WTC11 (cell line): ENCODE data around the gene NTRK1. TPM values are rescaled to one million over a fixed set of nuclear protein-coding genes. Genes with fewer than 3 reads are reported as not detected.
A peak's percentile ranks its signal among the peaks of the same experiment; 100 is the strongest.

Experiments used
- ATAC-seq: fragments of 200-7000 bp; cut with Tn5 transposase; 2 replicates; pipeline ENCODE4 v1.10.0; 2021; ENCODE audit warnings: mild to moderate bottlenecking, moderate library complexity
- CTCF ChIA-PET: fragments of 300-600 bp; sonication (Branson Sonifier 250); formaldehyde crosslinking; loops from one replicate; lab custom pipeline; 2021; ENCODE audit warnings: antibody characterized with exemption; lab: Charles Lee
- POLR2A ChIA-PET: fragments of 350-600 bp; sonication (Branson Sonifier 250); formaldehyde crosslinking; loops from one replicate; lab custom pipeline; 2021; ENCODE audit warnings: antibody characterized with exemption; lab: Charles Lee
- DNase-seq: peaks from one replicate; pipeline ENCODE4 v3.0.0; 2021; ENCODE audit warnings: low spot score
- H3K27ac Mint-ChIP-seq: 2 replicates; pipeline ENCODE4 v1.8.0; 2021; ENCODE audit warnings: mixed read lengths
- H3K27me3 Mint-ChIP-seq: 2 replicates; pipeline ENCODE4 v1.8.0; 2021; ENCODE audit warnings: low read depth, mild to moderate bottlenecking, moderate library complexity, mixed read lengths
- H3K36me3 Mint-ChIP-seq: 2 replicates; pipeline ENCODE4 v1.8.0; 2021; ENCODE audit warnings: mixed read lengths
- H3K4me1 Mint-ChIP-seq: 2 replicates; pipeline ENCODE4 v1.8.0; 2022; ENCODE audit warnings: mixed read lengths
- H3K4me3 Mint-ChIP-seq: 2 replicates; pipeline ENCODE4 v1.8.0; 2021; ENCODE audit warnings: mild to moderate bottlenecking, moderate library complexity, mixed read lengths
- H3K9me3 Mint-ChIP-seq: 2 replicates; pipeline ENCODE4 v1.8.0; 2021; ENCODE audit warnings: mixed read lengths
- ESRRA ChIP-seq: sonication (generic); formaldehyde crosslinking; IDR thresholded peaks from 2 replicates; pipeline ENCODE4 v1.8.1; 2022; ENCODE audit warnings: mild to moderate bottlenecking, missing genetic modification reagents, borderline replicate concordance
- ETV6 ChIP-seq: sonication (generic); formaldehyde crosslinking; IDR thresholded peaks from 2 replicates; pipeline ENCODE4 v1.8.1; 2022; ENCODE audit warnings: mild to moderate bottlenecking, missing genetic modification reagents
- FOXJ3 ChIP-seq: sonication (generic); formaldehyde crosslinking; IDR thresholded peaks from 2 replicates; pipeline ENCODE4 v1.9.0; 2021; ENCODE audit warnings: missing genetic modification reagents, mild to moderate bottlenecking, borderline replicate concordance
- GRHL2 ChIP-seq: fragments of 250-450 bp; sonication (Bioruptor Pico); IDR thresholded peaks from 2 replicates; pipeline ENCODE4 v1.8.0; 2022; ENCODE audit warnings: mild to moderate bottlenecking, moderate library complexity; ENCODE audit not compliant: insufficient replicate concordance, severe bottlenecking
- JUN ChIP-seq: sonication (generic); formaldehyde crosslinking; IDR thresholded peaks from 2 replicates; pipeline ENCODE4 v1.8.0; 2023; ENCODE audit warnings: mild to moderate bottlenecking, missing genetic modification reagents
- MXD4 ChIP-seq: fragments of 250-450 bp; sonication (Bioruptor Pico); IDR thresholded peaks from 2 replicates; pipeline ENCODE4 v1.8.0; 2021; ENCODE audit warnings: mild to moderate bottlenecking, moderate library complexity, borderline replicate concordance
- MYBL2 ChIP-seq: sonication (generic); formaldehyde crosslinking; IDR thresholded peaks from 2 replicates; pipeline ENCODE4 v1.8.1; 2023; ENCODE audit warnings: mild to moderate bottlenecking, moderate library complexity, missing genetic modification reagents
- NFYB ChIP-seq: sonication (generic); formaldehyde crosslinking; conservative IDR thresholded peaks from 2 replicates; pipeline ENCODE4 v1.8.0; 2022; ENCODE audit warnings: low read depth, missing genetic modification reagents
- NR1H2 ChIP-seq: sonication (generic); formaldehyde crosslinking; IDR thresholded peaks from 2 replicates; pipeline ENCODE4 v1.9.0; 2021; ENCODE audit warnings: mild to moderate bottlenecking, moderate library complexity, missing genetic modification reagents
- NR2C2 ChIP-seq: sonication (generic); formaldehyde crosslinking; IDR thresholded peaks from 2 replicates; pipeline ENCODE4 v1.8.0; 2022; ENCODE audit warnings: mild to moderate bottlenecking, missing genetic modification reagents
- NR3C1 ChIP-seq: sonication (generic); formaldehyde crosslinking; conservative IDR thresholded peaks from 2 replicates; pipeline ENCODE4 v1.8.1; 2023; ENCODE audit warnings: low read depth, mild to moderate bottlenecking, missing genetic modification reagents
- PRRX2 ChIP-seq: fragments of 250-450 bp; sonication (Bioruptor Pico); IDR thresholded peaks from 2 replicates; pipeline ENCODE4 v1.8.0; 2021; ENCODE audit warnings: mild to moderate bottlenecking
- RELA ChIP-seq: sonication (generic); formaldehyde crosslinking; IDR thresholded peaks from 2 replicates; pipeline ENCODE4 v1.8.1; 2022; ENCODE audit warnings: missing genetic modification reagents, mild to moderate bottlenecking, borderline replicate concordance
- SMAD3 ChIP-seq: sonication (generic); formaldehyde crosslinking; IDR thresholded peaks from 2 replicates; pipeline ENCODE4 v1.8.0; 2022; ENCODE audit warnings: missing genetic modification reagents, mild to moderate bottlenecking, borderline replicate concordance
- TEAD1 ChIP-seq: sonication (generic); formaldehyde crosslinking; IDR thresholded peaks from 2 replicates; pipeline ENCODE4 v1.8.0; 2022; ENCODE audit warnings: mild to moderate bottlenecking, missing genetic modification reagents
- ZBTB21 ChIP-seq: sonication (generic); formaldehyde crosslinking; IDR thresholded peaks from 2 replicates; pipeline ENCODE4 v1.8.1; 2023; ENCODE audit warnings: mild to moderate bottlenecking, missing genetic modification reagents, borderline replicate concordance
- ZNF121 ChIP-seq: sonication (generic); formaldehyde crosslinking; IDR thresholded peaks from 2 replicates; pipeline ENCODE4 v1.8.0; 2023; ENCODE audit warnings: missing genetic modification reagents
- ZNF219 ChIP-seq: sonication (generic); formaldehyde crosslinking; IDR thresholded peaks from 2 replicates; pipeline ENCODE4 v1.8.0; 2023; ENCODE audit warnings: missing genetic modification reagents, mild to moderate bottlenecking, borderline replicate concordance
- ZNF317 ChIP-seq: sonication (generic); formaldehyde crosslinking; IDR thresholded peaks from 2 replicates; pipeline ENCODE4 v1.8.1; 2023; ENCODE audit warnings: low read depth, mild to moderate bottlenecking, moderate library complexity, missing genetic modification reagents, borderline replicate concordance
- ZNF396 ChIP-seq: fragments of 250-450 bp; sonication (Bioruptor Pico); IDR thresholded peaks from 2 replicates; pipeline ENCODE4 v1.8.0; 2021; ENCODE audit warnings: mild to moderate bottlenecking, moderate library complexity, borderline replicate concordance
- ZNF416 ChIP-seq: fragments of 250-450 bp; sonication (Bioruptor Pico); IDR thresholded peaks from 2 replicates; pipeline ENCODE4 v1.9.0; 2021; ENCODE audit warnings: mild to moderate bottlenecking, inconsistent platforms
- total RNA-seq: library from RNA; stranded (reverse); gene quantifications from 3 replicates; pipeline ENCODE4 v1.2.3, GENCODE V29; 2021
- TF ChIP-seq, protein P1 (sequence below): sonication (generic); formaldehyde crosslinking; conservative IDR thresholded peaks from 2 replicates; pipeline ENCODE4 v1.8.1; 2023; ENCODE audit warnings: mild to moderate bottlenecking, low read depth, missing genetic modification reagents, moderate library complexity
- TF ChIP-seq, protein P2 (sequence below): sonication (generic); formaldehyde crosslinking; IDR thresholded peaks from 2 replicates; pipeline ENCODE4 v1.8.0; 2023; ENCODE audit warnings: missing genetic modification reagents
- TF ChIP-seq, protein P3 (sequence below): sonication (generic); formaldehyde crosslinking; IDR thresholded peaks from 2 replicates; pipeline ENCODE4 v1.8.1; 2022; ENCODE audit warnings: missing genetic modification reagents, borderline replicate concordance
- TF ChIP-seq, protein P4 (sequence below): sonication (generic); formaldehyde crosslinking; IDR thresholded peaks from 2 replicates; pipeline ENCODE4 v1.8.0; 2022; ENCODE audit warnings: mild to moderate bottlenecking, missing genetic modification reagents
- TF ChIP-seq, protein P5 (sequence below): sonication (generic); formaldehyde crosslinking; IDR thresholded peaks from 2 replicates; pipeline ENCODE4 v1.8.1; 2023; ENCODE audit warnings: mild to moderate bottlenecking, missing genetic modification reagents
- TF ChIP-seq, protein P6 (sequence below): fragments of 250-450 bp; sonication (Bioruptor Pico); IDR thresholded peaks from 2 replicates; pipeline ENCODE4 v1.9.0; 2021; ENCODE audit warnings: moderate library complexity, mild to moderate bottlenecking, inconsistent platforms, borderline replicate concordance

The NTRK1 gene
- total RNA-seq, 1 experiment from 2014 or later: 0.42 TPM

DNA sequence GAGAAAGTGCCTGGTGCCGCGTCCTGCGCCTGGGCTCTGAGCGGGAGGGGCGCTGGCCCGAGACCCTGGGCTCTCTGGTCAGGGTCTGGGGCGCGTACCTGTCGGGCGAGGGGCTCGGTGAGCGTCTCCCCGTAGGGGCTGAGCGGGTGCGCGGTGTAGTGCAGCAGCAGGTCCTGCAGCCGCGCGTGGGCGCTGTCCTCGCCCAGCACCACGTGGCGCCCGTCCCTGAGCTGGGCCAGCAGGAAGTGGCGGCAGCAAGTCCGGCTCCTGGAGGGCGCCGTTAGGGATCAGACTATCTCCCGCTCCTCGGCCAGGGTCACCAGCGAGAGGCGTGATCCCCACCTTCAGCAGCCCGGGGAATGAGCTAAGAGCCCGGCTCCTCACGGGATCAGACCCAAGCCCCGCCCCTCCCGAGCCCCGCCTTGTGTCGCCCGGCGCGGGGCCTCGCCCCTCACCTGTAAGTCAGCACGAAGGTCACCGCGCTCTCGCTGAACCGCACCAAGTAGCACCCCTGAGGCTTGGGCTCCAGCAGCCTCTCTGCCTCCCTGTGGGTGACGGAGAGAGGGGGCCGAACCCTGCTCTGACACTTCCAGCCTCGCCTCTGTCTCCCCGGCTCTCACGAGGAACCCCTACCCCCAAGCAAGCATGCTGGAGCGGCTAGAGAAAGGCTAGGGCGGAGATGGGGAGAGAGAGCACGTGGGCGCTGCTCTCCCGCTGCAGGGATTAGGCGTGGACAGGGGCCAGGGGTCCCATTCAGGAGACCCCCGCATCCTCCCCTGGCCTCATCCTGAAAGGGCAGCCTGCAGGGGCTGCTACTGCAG, 46.7 kb upstream of the NTRK1 start:
- peaks cover 59% of the 10 kb centered on the region for H3K27me3 Mint-ChIP-seq
- H3K36me3 Mint-ChIP-seq: peaks cover 5% of the 10 kb centered on the region; the same call in 1 of the 2 replicates
- ChIA-PET CTCF (interaction anchor here (0.6 to 2.7 kb wide), 35 partner anchors 9 to 292 kb away, joined by 3 to 36 read pairs (median 4); partner anchors contain the start of genes CRABP2, INSRR, ISG20L2 and LRRC71), POLR2A (interaction anchor here (1.0 to 1.3 kb wide), 3 partner anchors 44 to 73 kb away, joined by 3 to 6 read pairs (median 4); partner anchors contain the start of genes MRPL24 and NTRK1)
- H3K27ac Mint-ChIP-seq: no peak overlapping the region
- H3K9me3 Mint-ChIP-seq: no peaks in the 10 kb centered on the region
- DNase-seq: peak; percentile 87
- H3K4me1 Mint-ChIP-seq: peaks cover 22% of the 10 kb centered on the region
- peak; percentile 88 for ATAC-seq
- H3K4me3 Mint-ChIP-seq: peak overlapping the region; percentile 62
- TF ChIP-seq GRHL2 (CRISPR knock-in tag): no peak
- TF ChIP-seq, protein P1, sequence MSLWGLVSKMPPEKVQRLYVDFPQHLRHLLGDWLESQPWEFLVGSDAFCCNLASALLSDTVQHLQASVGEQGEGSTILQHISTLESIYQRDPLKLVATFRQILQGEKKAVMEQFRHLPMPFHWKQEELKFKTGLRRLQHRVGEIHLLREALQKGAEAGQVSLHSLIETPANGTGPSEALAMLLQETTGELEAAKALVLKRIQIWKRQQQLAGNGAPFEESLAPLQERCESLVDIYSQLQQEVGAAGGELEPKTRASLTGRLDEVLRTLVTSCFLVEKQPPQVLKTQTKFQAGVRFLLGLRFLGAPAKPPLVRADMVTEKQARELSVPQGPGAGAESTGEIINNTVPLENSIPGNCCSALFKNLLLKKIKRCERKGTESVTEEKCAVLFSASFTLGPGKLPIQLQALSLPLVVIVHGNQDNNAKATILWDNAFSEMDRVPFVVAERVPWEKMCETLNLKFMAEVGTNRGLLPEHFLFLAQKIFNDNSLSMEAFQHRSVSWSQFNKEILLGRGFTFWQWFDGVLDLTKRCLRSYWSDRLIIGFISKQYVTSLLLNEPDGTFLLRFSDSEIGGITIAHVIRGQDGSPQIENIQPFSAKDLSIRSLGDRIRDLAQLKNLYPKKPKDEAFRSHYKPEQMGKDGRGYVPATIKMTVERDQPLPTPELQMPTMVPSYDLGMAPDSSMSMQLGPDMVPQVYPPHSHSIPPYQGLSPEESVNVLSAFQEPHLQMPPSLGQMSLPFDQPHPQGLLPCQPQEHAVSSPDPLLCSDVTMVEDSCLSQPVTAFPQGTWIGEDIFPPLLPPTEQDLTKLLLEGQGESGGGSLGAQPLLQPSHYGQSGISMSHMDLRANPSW (CRISPR knock-in tag): no peak
- TF ChIP-seq NR3C1 (CRISPR knock-in tag): no peak
- TF ChIP-seq ZBTB21 (CRISPR knock-in tag): no peak; the same call in 1 of the 2 replicates
- TF ChIP-seq FOXJ3 (CRISPR knock-in tag): no peak
- no peak for TF ChIP-seq MYBL2 (CRISPR knock-in tag)
- TF ChIP-seq NR1H2 (CRISPR knock-in tag): no peak
- TF ChIP-seq ZNF396 (CRISPR knock-in tag): no peak
- TF ChIP-seq JUN (CRISPR knock-in tag): peak; percentile 17; the same call in 1 of the 2 replicates
- TF ChIP-seq, protein P2, sequence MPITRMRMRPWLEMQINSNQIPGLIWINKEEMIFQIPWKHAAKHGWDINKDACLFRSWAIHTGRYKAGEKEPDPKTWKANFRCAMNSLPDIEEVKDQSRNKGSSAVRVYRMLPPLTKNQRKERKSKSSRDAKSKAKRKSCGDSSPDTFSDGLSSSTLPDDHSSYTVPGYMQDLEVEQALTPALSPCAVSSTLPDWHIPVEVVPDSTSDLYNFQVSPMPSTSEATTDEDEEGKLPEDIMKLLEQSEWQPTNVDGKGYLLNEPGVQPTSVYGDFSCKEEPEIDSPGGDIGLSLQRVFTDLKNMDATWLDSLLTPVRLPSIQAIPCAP (CRISPR knock-in tag): peak; percentile 65; the same call in 1 of the 2 replicates
- peak; percentile 79; the same call in 1 of the 2 replicates for TF ChIP-seq ZNF219
- peak; percentile 85; the same call in 1 of the 2 replicates for TF ChIP-seq ETV6 (CRISPR knock-in tag)
- TF ChIP-seq, protein P3, sequence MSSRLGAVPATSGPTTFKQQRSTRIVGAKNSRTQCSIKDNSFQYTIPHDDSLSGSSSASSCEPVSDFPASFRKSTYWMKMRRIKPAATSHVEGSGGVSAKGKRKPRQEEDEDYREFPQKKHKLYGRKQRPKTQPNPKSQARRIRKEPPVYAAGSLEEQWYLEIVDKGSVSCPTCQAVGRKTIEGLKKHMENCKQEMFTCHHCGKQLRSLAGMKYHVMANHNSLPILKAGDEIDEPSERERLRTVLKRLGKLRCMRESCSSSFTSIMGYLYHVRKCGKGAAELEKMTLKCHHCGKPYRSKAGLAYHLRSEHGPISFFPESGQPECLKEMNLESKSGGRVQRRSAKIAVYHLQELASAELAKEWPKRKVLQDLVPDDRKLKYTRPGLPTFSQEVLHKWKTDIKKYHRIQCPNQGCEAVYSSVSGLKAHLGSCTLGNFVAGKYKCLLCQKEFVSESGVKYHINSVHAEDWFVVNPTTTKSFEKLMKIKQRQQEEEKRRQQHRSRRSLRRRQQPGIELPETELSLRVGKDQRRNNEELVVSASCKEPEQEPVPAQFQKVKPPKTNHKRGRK: no peak
- peak; percentile 59; the same call in 1 of the 2 replicates for TF ChIP-seq SMAD3
- peak; percentile 85; the same call in 1 of the 2 replicates for TF ChIP-seq RELA (CRISPR knock-in tag)
- TF ChIP-seq ZNF416: no peak
- TF ChIP-seq ZNF317 (CRISPR knock-in tag): no peak
- TF ChIP-seq TEAD1 (CRISPR knock-in tag): peak; percentile 89
- 0 out of 2 replicates have a peak, but pooled peaks have one; percentile 20 for TF ChIP-seq ZNF121 (CRISPR knock-in tag)
- peak; percentile 63; the same call in 1 of the 2 replicates for TF ChIP-seq ESRRA (CRISPR knock-in tag)
- TF ChIP-seq MXD4: no peak
- TF ChIP-seq, protein P4, sequence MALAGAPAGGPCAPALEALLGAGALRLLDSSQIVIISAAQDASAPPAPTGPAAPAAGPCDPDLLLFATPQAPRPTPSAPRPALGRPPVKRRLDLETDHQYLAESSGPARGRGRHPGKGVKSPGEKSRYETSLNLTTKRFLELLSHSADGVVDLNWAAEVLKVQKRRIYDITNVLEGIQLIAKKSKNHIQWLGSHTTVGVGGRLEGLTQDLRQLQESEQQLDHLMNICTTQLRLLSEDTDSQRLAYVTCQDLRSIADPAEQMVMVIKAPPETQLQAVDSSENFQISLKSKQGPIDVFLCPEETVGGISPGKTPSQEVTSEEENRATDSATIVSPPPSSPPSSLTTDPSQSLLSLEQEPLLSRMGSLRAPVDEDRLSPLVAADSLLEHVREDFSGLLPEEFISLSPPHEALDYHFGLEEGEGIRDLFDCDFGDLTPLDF: peak; percentile 92
- no peak for TF ChIP-seq PRRX2 (CRISPR knock-in tag)
- TF ChIP-seq NR2C2 (CRISPR knock-in tag): no peak
- TF ChIP-seq, protein P5, sequence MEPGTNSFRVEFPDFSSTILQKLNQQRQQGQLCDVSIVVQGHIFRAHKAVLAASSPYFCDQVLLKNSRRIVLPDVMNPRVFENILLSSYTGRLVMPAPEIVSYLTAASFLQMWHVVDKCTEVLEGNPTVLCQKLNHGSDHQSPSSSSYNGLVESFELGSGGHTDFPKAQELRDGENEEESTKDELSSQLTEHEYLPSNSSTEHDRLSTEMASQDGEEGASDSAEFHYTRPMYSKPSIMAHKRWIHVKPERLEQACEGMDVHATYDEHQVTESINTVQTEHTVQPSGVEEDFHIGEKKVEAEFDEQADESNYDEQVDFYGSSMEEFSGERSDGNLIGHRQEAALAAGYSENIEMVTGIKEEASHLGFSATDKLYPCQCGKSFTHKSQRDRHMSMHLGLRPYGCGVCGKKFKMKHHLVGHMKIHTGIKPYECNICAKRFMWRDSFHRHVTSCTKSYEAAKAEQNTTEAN (CRISPR knock-in tag): peak; percentile 64; the same call in 1 of the 2 replicates
- TF ChIP-seq, protein P6, sequence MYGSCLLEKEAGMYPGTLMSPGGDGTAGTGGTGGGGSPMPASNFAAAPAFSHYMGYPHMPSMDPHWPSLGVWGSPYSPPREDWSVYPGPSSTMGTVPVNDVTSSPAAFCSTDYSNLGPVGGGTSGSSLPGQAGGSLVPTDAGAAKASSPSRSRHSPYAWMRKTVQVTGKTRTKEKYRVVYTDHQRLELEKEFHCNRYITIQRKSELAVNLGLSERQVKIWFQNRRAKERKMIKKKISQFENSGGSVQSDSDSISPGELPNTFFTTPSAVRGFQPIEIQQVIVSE (CRISPR knock-in tag): no peak
- 0 out of 2 replicates have a peak, but pooled peaks have one; percentile 26 for TF ChIP-seq NFYB
